Lower lobe of right lung (tissue), 2 donors: ENCODE results near the gene HOXA10. TPM values are rescaled to one million over a fixed set of nuclear protein-coding genes. Genes with fewer than 3 reads are reported as not detected.

ENCODE experiments used
- ATAC-seq, 2 donors: fragments of 200-7000 bp; cut with Tn5 transposase; one replicate each; pipeline ENCODE4 v1.9.1; 2020 to 2022; ENCODE audit warnings: mild to moderate bottlenecking in 2 of 2, moderate library complexity in 2 of 2
- DNase-seq: peaks from one replicate; pipeline ENCODE4 v3.0.0-alpha.2; 2020
- H3K27ac ChIP-seq: fragments of 200-600 bp; one replicate; pipeline ENCODE4 v1.8.0; 2022
- H3K27me3 ChIP-seq: fragments of 200-600 bp; one replicate; pipeline ENCODE4 v1.8.0; 2022; ENCODE audit warnings: low read depth
- H3K36me3 ChIP-seq: fragments of 200-600 bp; one replicate; pipeline ENCODE4 v1.8.0; 2022; ENCODE audit warnings: mild to moderate bottlenecking
- H3K4me1 ChIP-seq: fragments of 200-600 bp; one replicate; pipeline ENCODE4 v1.8.0; 2022
- H3K4me3 ChIP-seq: fragments of 200-600 bp; one replicate; pipeline ENCODE4 v1.8.0; 2022; ENCODE audit warnings: mild to moderate bottlenecking
- H3K9me3 ChIP-seq: fragments of 200-600 bp; one replicate; pipeline ENCODE4 v1.8.0; 2022
- CTCF ChIP-seq: fragments of 200-600 bp; IDR thresholded peaks from one replicate; pipeline ENCODE4 v1.8.0; 2022; ENCODE audit warnings: antibody characterized with exemption, mild to moderate bottlenecking
- intact Hi-C: fragments of 100-400 bp; cut with DNase I; formaldehyde crosslinking; loops from one replicate; pipeline ENCODE4 v1.11.0; 2022
- total RNA-seq: library from RNA; stranded (reverse); fragmentation: NEBNext Ultra II Directional; extraction: Animal tissue kit (Norgen Biotek cat#: 25700); gene quantifications from one replicate; pipeline ENCODE4 v1.2.1, GENCODE V29; 2021
- donor health status: DM: no; HTN: yes; CAD: no; lungs with severe emphysema.

Gene HOXA10
- total RNA-seq, 1 donor from 2014 or later = 0.38 TPM

GRCh38 chr7:27166531-27167505, 7.3 kb downstream of the HOXA10 start:
- intact Hi-C loops = no loop called here
- Histone ChIP-seq H3K27ac (no peak overlapping the region), H3K36me3 (no peaks in the 10 kb centered on the region), H3K27me3 (peaks cover 100% of the 10 kb centered on the region), H3K4me1 (peaks cover 36% of the 10 kb centered on the region), H3K9me3 (no peaks in the 10 kb centered on the region), H3K4me3 (peak overlapping the region; percentile 50)
- no peak for TF ChIP-seq CTCF
- DNase-seq (peak; percentile 48), ATAC-seq (no peak)

GRCh38 chr7:27165996-27166530, 8.1 kb downstream of the HOXA10 start:
- H3K27ac ChIP-seq = no peak overlapping the region
- H3K9me3 ChIP-seq = no peaks in the 10 kb centered on the region
- ATAC-seq (no peak), DNase-seq (peak; percentile 43)
- no peaks in the 10 kb centered on the region for H3K36me3 ChIP-seq
- TF ChIP-seq CTCF = no peak
- peaks cover 99% of the 10 kb centered on the region for H3K27me3 ChIP-seq
- intact Hi-C loops = no loop called here
- peak overlapping the region; percentile 50 for H3K4me3 ChIP-seq
- H3K4me1 ChIP-seq = peaks cover 42% of the 10 kb centered on the region

GRCh38 chr7:27165089-27165995, 8.8 kb downstream of the HOXA10 start, which contains the start of gene HOXA9:
TSS of gene HOXA9 (minus strand) at chr7:27165537. CDS start at chr7:27165457, 80 bp downstream.
- Histone ChIP-seq H3K4me3 (peak within 1 kb of the TSS; percentile 50), H3K4me1 (peaks cover 47% of the 10 kb centered on the region), H3K27ac (no peak within 1 kb of the TSS), H3K27me3 (peaks cover 97% of the 10 kb centered on the region), H3K36me3 (no peaks in the 10 kb centered on the region), H3K9me3 (no peaks in the 10 kb centered on the region)
- intact Hi-C loops = no loop called here
- peak; percentile 30 to 36 for ATAC-seq
- no peak for TF ChIP-seq CTCF
- DNase-seq = peak; percentile 78

- Histone ChIP-seq H3K9me3 (no peaks in the 10 kb centered on the region), H3K4me3 (peak overlapping the region; percentile 50), H3K4me1 (peaks cover 45% of the 10 kb centered on the region), H3K27me3 (peaks cover 95% of the 10 kb centered on the region), H3K27ac (no peak overlapping the region), H3K36me3 (no peaks in the 10 kb centered on the region)
- peak; percentile 54 for DNase-seq
- ATAC-seq = no peak
- TF ChIP-seq CTCF = peak; percentile 19
- intact Hi-C loops = no loop called here
Observed at GRCh38 chr7:27164367-27165088, 9.6 kb downstream of the HOXA10 start.

- Histone ChIP-seq H3K36me3 (no peaks in the 10 kb centered on the region), H3K4me3 (peak overlapping the region; percentile 50), H3K4me1 (peaks cover 40% of the 10 kb centered on the region), H3K27me3 (peaks cover 95% of the 10 kb centered on the region), H3K27ac (no peak overlapping the region), H3K9me3 (no peaks in the 10 kb centered on the region)
- ATAC-seq (no peak), DNase-seq (no peak)
- TF ChIP-seq CTCF = no peak
- intact Hi-C loops = no loop called here
Observed at GRCh38 chr7:27164045-27164366, 10.1 kb downstream of the HOXA10 start.
